Peyer's patch (tissue), 4 donors: ENCODE results near the gene CCDC184. TPM values are rescaled to one million over a fixed set of nuclear protein-coding genes. Genes with fewer than 3 reads are reported as not detected.
A peak's percentile ranks its signal among the peaks of the same experiment; 100 is the strongest.
"Not testable (repeated sequence)": the region's sequence is repeated elsewhere in the genome, so short reads cannot be mapped to it uniquely, and the experiment has no call there.

Experiments
- DNase-seq, 3 donors: peaks; one replicate each; pipeline ENCODE4 v3.0.0-alpha.2; 2017 to 2019
- H3K27ac ChIP-seq, 4 donors: fragments of 200-600 bp; sonication (generic); one replicate each; pipeline ENCODE4 v1.5.1; 2016 to 2019
- H3K27me3 ChIP-seq, 2 donors: fragments of 200-600 bp; sonication (generic); one replicate each; pipeline ENCODE4 v1.5.1; 2019
- H3K36me3 ChIP-seq, 3 donors: fragments of 200-600 bp; sonication (generic); one replicate each; pipeline ENCODE4 v1.5.1; 2016 to 2019
- H3K4me1 ChIP-seq, 4 donors: fragments of 200-600 bp; sonication (generic); one replicate each; pipeline ENCODE4 v1.5.1; 2016 to 2019
- H3K4me3 ChIP-seq, 4 donors: fragments of 200-600 bp; sonication (generic); 1 replicate in 3 of 4; 2 replicates in 1 of 4; pipeline ENCODE4 v1.5.1; 2016 to 2019; ENCODE audit warnings: mild to moderate bottlenecking in 1 of 4
- H3K9me3 ChIP-seq, 4 donors: fragments of 200-600 bp; sonication (generic); one replicate each; pipeline ENCODE4 v1.5.1; 2016 to 2019; ENCODE audit warnings: mild to moderate bottlenecking in 1 of 4
- CTCF ChIP-seq, 6 experiments: fragments of 450-650 bp in 4 of 6; fragments of 200-600 bp in 2 of 6; sonication (generic) in 1 of 6; IDR thresholded peaks; one replicate each; pipeline ENCODE4 v1.5.1; 2017 to 2019; ENCODE audit warnings: antibody characterized with exemption in 6 of 6, mild to moderate bottlenecking in 3 of 6, moderate library complexity in 1 of 6
- POLR2A ChIP-seq, 2 donors: fragments of 450-650 bp; IDR thresholded peaks; one replicate each; pipeline ENCODE4 v1.5.1; 2017; ENCODE audit warnings: antibody characterized with exemption in 2 of 2, mild to moderate bottlenecking in 2 of 2, moderate library complexity in 2 of 2
- total RNA-seq, 4 donors: library from RNA; depleted of rRNA; stranded (reverse); fragments of >200 nt; gene quantifications; one replicate each; pipeline ENCODE4 v1.1.0, GENCODE V29; 2016

Gene CCDC184
- total RNA-seq, 4 donors from 2014 or later: 0.40 TPM; not detected in 3

- no peak for DNase-seq
- H3K27me3 ChIP-seq: no peaks in the 10 kb centered on the region
- H3K9me3 ChIP-seq: no peaks in the 10 kb centered on the region
- peaks cover 0 to 6% (median 1%) of the 10 kb centered on the region in 4 donors for H3K4me1 ChIP-seq
- TF ChIP-seq CTCF (IDR thresholded peaks at IDR 0.05) (no peak), POLR2A (IDR thresholded peaks at IDR 0.05) (no peak)
- H3K36me3 ChIP-seq: peaks cover 0 to 73% (median 0%) of the 10 kb centered on the region in 3 donors
- no peak overlapping the region for H3K4me3 ChIP-seq
- no peak overlapping the region for H3K27ac ChIP-seq
These were observed 32.2 kb upstream of the CCDC184 start for GRCh38 chr12:48151103-48151771.

- not testable (repeated sequence) for H3K4me1 ChIP-seq, DNase-seq, H3K9me3 ChIP-seq, H3K4me3 ChIP-seq, H3K27ac ChIP-seq, H3K27me3 ChIP-seq
- H3K36me3 ChIP-seq: peaks cover 0 to 31% (median 0%) of the 10 kb centered on the region in 3 donors
These were observed 27.7 kb upstream of the CCDC184 start for GRCh38 chr12:48155786-48156185.

GRCh38 chr12:48156652-48157017 is 26.8 kb upstream of the CCDC184 start:
- no peaks in the 10 kb centered on the region for H3K27me3 ChIP-seq

GRCh38 chr12:48157018-48157888 is 26.2 kb upstream of the CCDC184 start, which contains the start of gene ASB8:
Gene ASB8, minus strand, starts transcription at chr12:48157515. Its CDS starts 4,019 bp downstream, at chr12:48153496.
- peak; percentile 98 to 100 (median 99) for DNase-seq
- Histone ChIP-seq H3K27me3 (no peaks in the 10 kb centered on the region), H3K9me3 (no peaks in the 10 kb centered on the region), H3K27ac (peak within 1 kb of the TSS; percentile 82 to 89 (median 88)), H3K36me3 (peaks cover 0 to 16% (median 0%) of the 10 kb centered on the region in 3 donors), H3K4me1 (peaks cover 0 to 10% (median 3%) of the 10 kb centered on the region in 4 donors), H3K4me3 (peak within 1 kb of the TSS; percentile 60 to 95 (median 84))
- TF ChIP-seq POLR2A (IDR thresholded peaks at IDR 0.05) (peak; percentile 27 to 47), CTCF (IDR thresholded peaks at IDR 0.05) (peak in 5 of 6 experiments; percentile 39 to 69 (median 59))

More at GRCh38 chr12:48156652-48157017, 26.8 kb upstream of the CCDC184 start:
- Histone ChIP-seq H3K9me3 (no peaks in the 10 kb centered on the region), H3K27ac (peak overlapping the region; percentile 82 to 89 (median 88)), H3K4me3 (peak overlapping the region; percentile 60 to 95 (median 84)), H3K4me1 (peaks cover 0 to 10% (median 3%) of the 10 kb centered on the region in 4 donors), H3K36me3 (peaks cover 0 to 22% (median 0%) of the 10 kb centered on the region in 3 donors)
- no peak for TF ChIP-seq CTCF (IDR thresholded peaks at IDR 0.05)
- no peak for TF ChIP-seq POLR2A (IDR thresholded peaks at IDR 0.05)
- no peak for DNase-seq

- peak overlapping the region; percentile 82 to 89 (median 88) for H3K27ac ChIP-seq
- no peaks in the 10 kb centered on the region for H3K9me3 ChIP-seq
- peaks cover 0 to 10% (median 3%) of the 10 kb centered on the region in 4 donors for H3K4me1 ChIP-seq
- TF ChIP-seq POLR2A (IDR thresholded peaks at IDR 0.05): no peak
- TF ChIP-seq CTCF (IDR thresholded peaks at IDR 0.05): no peak
- no peaks in the 10 kb centered on the region for H3K27me3 ChIP-seq
- no peak for DNase-seq
- peak overlapping the region; percentile 60 to 95 (median 84) for H3K4me3 ChIP-seq
- H3K36me3 ChIP-seq: peaks cover 0 to 9% (median 0%) of the 10 kb centered on the region in 3 donors
These were observed 25.5 kb upstream of the CCDC184 start for GRCh38 chr12:48157889-48158370.
